OCI-LY1 (cell line): ENCODE data around the gene SEMA4B.

Experiments used
- H2AFZ ChIP-seq: fragments of 200-600 bp; sonication (generic), shearing (Covaris generic); 2 replicates; pipeline ENCODE4 v1.6.0; 2014; ENCODE audit warnings: antibody characterized with exemption, mild to moderate bottlenecking, low read length
- H3F3A ChIP-seq: fragments of 200-600 bp; sonication (generic), shearing (Covaris generic); 2 replicates; pipeline ENCODE4 v1.6.0; 2014; ENCODE audit warnings: mild to moderate bottlenecking, antibody characterized with exemption, low read length, moderate library complexity; ENCODE audit not compliant: insufficient read depth
- H3K27ac ChIP-seq: fragments of 200-600 bp; sonication (generic); 2 replicates; pipeline ENCODE4 v1.5.1; 2014; ENCODE audit warnings: low read length, mixed run types, mild to moderate bottlenecking, low read depth; ENCODE audit not compliant: poor library complexity, severe bottlenecking
- H3K27me3 ChIP-seq: fragments of 200-600 bp; sonication (generic); 2 replicates; pipeline ENCODE4 v1.6.0; 2014; ENCODE audit warnings: antibody characterized with exemption, mild to moderate bottlenecking, low read length, moderate library complexity; ENCODE audit not compliant: insufficient read depth
- H3K36me3 ChIP-seq: fragments of 200-600 bp; sonication (generic); 2 replicates; pipeline ENCODE4 v1.6.1; 2014; ENCODE audit warnings: mild to moderate bottlenecking, antibody characterized with exemption, low read length, moderate library complexity, mixed read lengths; ENCODE audit not compliant: insufficient read depth
- H3K4me1 ChIP-seq: fragments of 200-600 bp; sonication (generic); 2 replicates; pipeline ENCODE4 v1.5.1; 2014; ENCODE audit warnings: mild to moderate bottlenecking, low read length, moderate library complexity; ENCODE audit not compliant: insufficient read depth, severe bottlenecking
- H3K4me2 ChIP-seq: fragments of 200-600 bp; sonication (generic), shearing (Covaris generic); 2 replicates; pipeline ENCODE4 v1.6.1; 2014; ENCODE audit warnings: low read length
- H3K4me3 ChIP-seq: fragments of 200-600 bp; sonication (generic); 2 replicates; pipeline ENCODE4 v1.5.1; 2014; ENCODE audit warnings: low read length, low read depth, mild to moderate bottlenecking, mixed read lengths; ENCODE audit not compliant: poor library complexity, severe bottlenecking
- H3K79me2 ChIP-seq: fragments of 200-600 bp; shearing (Covaris generic); 2 replicates; pipeline ENCODE4 v1.6.1; 2016; ENCODE audit warnings: mixed run types, low read length, mixed read lengths; ENCODE audit not compliant: insufficient read depth
- H3K9ac ChIP-seq: fragments of 200-600 bp; sonication (generic), shearing (Covaris generic); 2 replicates; pipeline ENCODE4 v1.6.1; 2014; ENCODE audit warnings: mild to moderate bottlenecking, low read length, mixed read lengths
- H3K9me2 ChIP-seq: fragments of 200-600 bp; sonication (generic), shearing (Covaris generic); 2 replicates; pipeline ENCODE4 v1.6.1; 2014; ENCODE audit warnings: low read depth, mild to moderate bottlenecking, low read length, mixed read lengths
- H3K9me3 ChIP-seq: fragments of 200-600 bp; shearing (Covaris generic); 2 replicates; pipeline ENCODE4 v1.6.1; 2014; ENCODE audit warnings: low read length, mixed read lengths
- H4K20me1 ChIP-seq: fragments of 200-600 bp; sonication (generic), shearing (Covaris generic); 2 replicates; pipeline ENCODE4 v1.6.0; 2016; ENCODE audit warnings: mild to moderate bottlenecking, low read length; ENCODE audit not compliant: insufficient read depth
- CTCF ChIP-seq: fragments of 200-600 bp; sonication (generic), shearing (Covaris generic); IDR thresholded peaks from 2 replicates; pipeline ENCODE4 v1.5.1; 2017; ENCODE audit warnings: mild to moderate bottlenecking, antibody characterized with exemption, low read length, moderate library complexity, mixed read lengths
- EZH2 ChIP-seq: fragments of 200-600 bp; sonication (generic), shearing (Covaris generic); IDR thresholded peaks from 2 replicates; pipeline ENCODE4 v1.8.0; 2017; ENCODE audit warnings: borderline replicate concordance, mixed run types, mild to moderate bottlenecking, antibody characterized with exemption, low read length, moderate library complexity, mixed read lengths

Gene SEMA4B

DNA sequence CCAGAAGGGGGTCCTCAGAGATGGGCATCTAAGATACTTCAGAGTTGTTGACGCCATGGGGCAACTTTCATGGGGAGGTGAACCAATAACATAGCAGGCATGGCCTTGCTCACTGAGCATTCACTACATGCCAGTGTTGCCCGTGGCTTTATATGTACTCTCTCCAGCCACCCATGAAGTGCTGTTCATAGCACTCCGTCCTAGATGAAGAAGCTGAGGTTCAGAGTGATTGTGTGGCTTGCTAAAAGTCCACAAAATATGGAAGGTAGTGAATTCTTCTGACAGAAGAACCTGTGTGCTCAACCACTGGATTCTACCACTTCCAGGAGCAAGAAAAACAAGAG is 9.8 kb upstream of the SEMA4B start:
- no peak overlapping the region for H2AFZ ChIP-seq
- no peak for TF ChIP-seq CTCF
- H4K20me1 ChIP-seq = no peaks in the 10 kb centered on the region
- H3K79me2 ChIP-seq = no peaks in the 10 kb centered on the region
- peaks cover 4% of the 10 kb centered on the region; the same call in 1 of the 2 replicates for H3F3A ChIP-seq
- H3K9ac ChIP-seq = peak overlapping the region; percentile 62
- peak overlapping the region; percentile 99 for H3K27ac ChIP-seq
- no peaks in the 10 kb centered on the region for H3K36me3 ChIP-seq
- H3K4me3 ChIP-seq = peak overlapping the region; percentile 57
- H3K4me1 ChIP-seq = peaks cover 71% of the 10 kb centered on the region
- no peaks in the 10 kb centered on the region for H3K27me3 ChIP-seq
- H3K4me2 ChIP-seq = peak overlapping the region; percentile 89
- H3K9me3 ChIP-seq = no peaks in the 10 kb centered on the region
- no peaks in the 10 kb centered on the region for H3K9me2 ChIP-seq

DNA sequence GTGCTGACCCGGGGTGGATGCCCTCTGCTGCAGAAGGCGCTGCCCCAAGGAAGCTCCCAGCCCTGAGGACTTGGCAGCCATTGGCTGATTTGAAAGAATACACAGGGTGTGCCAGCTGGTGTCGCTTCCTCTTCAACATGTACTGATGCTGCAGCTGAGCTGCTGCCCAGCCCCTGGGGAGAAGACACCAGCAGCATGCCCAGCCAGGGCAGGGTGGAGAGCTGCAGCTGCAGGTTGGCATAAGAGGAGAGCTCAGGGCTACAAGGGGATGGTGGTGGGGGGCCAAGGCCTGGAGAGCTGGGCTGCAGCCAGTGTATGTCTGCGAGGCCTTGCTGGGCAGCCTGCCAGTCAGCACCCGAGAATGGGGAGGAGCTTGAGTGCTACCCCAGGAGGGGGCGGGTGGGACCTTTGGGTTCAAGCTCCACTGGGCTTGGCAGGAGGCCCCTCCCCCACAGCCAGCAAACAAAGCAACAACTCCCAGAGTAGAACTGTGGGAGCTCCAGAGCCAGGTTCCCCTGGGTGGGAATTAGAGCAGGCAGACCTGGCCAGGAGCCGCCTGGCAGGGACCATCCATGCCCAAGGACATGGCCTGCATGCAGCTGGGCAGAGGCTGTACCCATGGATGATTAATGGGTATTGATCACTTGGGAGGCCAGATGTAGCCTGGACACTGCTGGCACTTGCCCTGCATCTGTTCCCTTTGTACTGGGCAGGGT is 9.2 kb upstream of the SEMA4B start:
- H3K27me3 ChIP-seq = no peaks in the 10 kb centered on the region
- H3K4me1 ChIP-seq = peaks cover 70% of the 10 kb centered on the region
- TF ChIP-seq EZH2 (no peak), CTCF (no peak)
- H3K4me3 ChIP-seq = peak overlapping the region; percentile 57
- no peaks in the 10 kb centered on the region for H3K9me2 ChIP-seq
- H3K27ac ChIP-seq = peak overlapping the region; percentile 99
- H3K9me3 ChIP-seq = no peaks in the 10 kb centered on the region
- H3K36me3 ChIP-seq = no peaks in the 10 kb centered on the region
- no peaks in the 10 kb centered on the region for H3K79me2 ChIP-seq
- peaks cover 4% of the 10 kb centered on the region; the same call in 1 of the 2 replicates for H3F3A ChIP-seq
- H4K20me1 ChIP-seq = no peaks in the 10 kb centered on the region
- H3K9ac ChIP-seq = peak overlapping the region; percentile 62
- H2AFZ ChIP-seq = no peak overlapping the region
- peak overlapping the region; percentile 89 for H3K4me2 ChIP-seq

- Histone ChIP-seq H3F3A (peaks cover 4% of the 10 kb centered on the region; the same call in 1 of the 2 replicates), H3K9me3 (no peaks in the 10 kb centered on the region), H3K9ac (peak overlapping the region; percentile 62), H3K4me2 (peak overlapping the region; percentile 89), H3K36me3 (no peaks in the 10 kb centered on the region), H3K27ac (peak overlapping the region; percentile 99), H2AFZ (no peak overlapping the region), H3K4me3 (peak overlapping the region; percentile 57), H3K4me1 (peaks cover 70% of the 10 kb centered on the region), H3K79me2 (no peaks in the 10 kb centered on the region), H3K9me2 (no peaks in the 10 kb centered on the region), H4K20me1 (no peaks in the 10 kb centered on the region), H3K27me3 (no peaks in the 10 kb centered on the region)
- TF ChIP-seq EZH2 = no peak
- no peak for TF ChIP-seq CTCF
Observed at GRCh38 chr15:90192961-90193786, 8.0 kb upstream of the SEMA4B start.
